Measurements from ENCODE around the gene TACR3.
A peak's percentile ranks its signal among the peaks of the same experiment; 100 is the strongest.
"Not testable (repeated sequence)": the region's sequence is repeated elsewhere in the genome, so short reads cannot be mapped to it uniquely, and the experiment has no call there.

Gene TACR3, protein sequence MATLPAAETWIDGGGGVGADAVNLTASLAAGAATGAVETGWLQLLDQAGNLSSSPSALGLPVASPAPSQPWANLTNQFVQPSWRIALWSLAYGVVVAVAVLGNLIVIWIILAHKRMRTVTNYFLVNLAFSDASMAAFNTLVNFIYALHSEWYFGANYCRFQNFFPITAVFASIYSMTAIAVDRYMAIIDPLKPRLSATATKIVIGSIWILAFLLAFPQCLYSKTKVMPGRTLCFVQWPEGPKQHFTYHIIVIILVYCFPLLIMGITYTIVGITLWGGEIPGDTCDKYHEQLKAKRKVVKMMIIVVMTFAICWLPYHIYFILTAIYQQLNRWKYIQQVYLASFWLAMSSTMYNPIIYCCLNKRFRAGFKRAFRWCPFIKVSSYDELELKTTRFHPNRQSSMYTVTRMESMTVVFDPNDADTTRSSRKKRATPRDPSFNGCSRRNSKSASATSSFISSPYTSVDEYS

GRCh38 chr4:103719830-103720207 is at the start of gene TACR3:
TACR3 (minus strand) TSS chr4:103719985; CDS start chr4:103719675, 310 bp downstream.
- DNase-seq = no peak

DNA sequence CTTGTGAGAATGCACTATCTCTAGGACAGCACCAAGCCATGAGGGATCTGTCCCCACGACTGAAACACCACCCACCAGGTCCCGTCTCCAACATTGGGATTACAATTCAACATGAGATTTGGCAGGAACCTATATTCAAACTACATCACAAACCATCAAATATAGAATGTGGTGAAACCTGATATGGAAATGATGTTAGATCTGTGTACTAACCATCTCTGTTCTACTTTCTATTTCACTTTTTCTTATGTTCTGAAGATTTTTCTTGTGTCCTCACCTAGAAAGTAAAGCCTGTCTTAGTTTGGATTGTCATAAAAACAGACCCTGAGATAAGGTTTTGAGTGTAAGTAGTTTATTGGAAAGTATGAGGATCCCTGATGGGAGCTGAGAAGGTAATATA is 37.8 kb upstream of the TACR3 start:
- no peak for DNase-seq

- DNase-seq = no peak
These were observed 37.0 kb upstream of the TACR3 start for GRCh38 chr4:103756741-103757140.

GRCh38 chr4:103754844-103755243 is 35.1 kb upstream of the TACR3 start:
- no peak for DNase-seq

- DNase-seq = no peak
These were observed 34.3 kb upstream of the TACR3 start for GRCh38 chr4:103753868-103754653.

GRCh38 chr4:103723150-103723549 is 3.4 kb upstream of the TACR3 start:
- DNase-seq = not testable (repeated sequence)

GRCh38 chr4:103721251-103721650 is 1.5 kb upstream of the TACR3 start:
- DNase-seq = no peak

DNA sequence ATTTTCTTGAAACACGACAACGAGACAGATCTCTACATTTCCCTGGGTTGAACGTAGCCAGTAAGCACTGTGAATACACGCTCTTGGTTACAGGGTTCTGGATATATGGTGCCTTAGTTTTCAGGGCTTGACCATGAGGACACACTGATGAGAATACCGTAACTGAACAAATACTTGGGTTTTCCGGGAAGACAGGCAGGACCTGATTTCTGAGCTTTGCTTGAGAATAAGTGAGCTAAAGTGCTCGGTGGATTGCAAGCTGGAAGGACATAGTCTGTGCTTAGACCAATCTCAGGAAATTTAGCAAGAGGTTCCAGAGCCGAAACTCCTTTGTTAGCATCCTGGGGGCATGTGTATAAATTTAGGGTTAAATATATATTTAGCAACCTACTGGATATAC is 876 bp upstream of the TACR3 start:
- DNase-seq = no peak

DNA sequence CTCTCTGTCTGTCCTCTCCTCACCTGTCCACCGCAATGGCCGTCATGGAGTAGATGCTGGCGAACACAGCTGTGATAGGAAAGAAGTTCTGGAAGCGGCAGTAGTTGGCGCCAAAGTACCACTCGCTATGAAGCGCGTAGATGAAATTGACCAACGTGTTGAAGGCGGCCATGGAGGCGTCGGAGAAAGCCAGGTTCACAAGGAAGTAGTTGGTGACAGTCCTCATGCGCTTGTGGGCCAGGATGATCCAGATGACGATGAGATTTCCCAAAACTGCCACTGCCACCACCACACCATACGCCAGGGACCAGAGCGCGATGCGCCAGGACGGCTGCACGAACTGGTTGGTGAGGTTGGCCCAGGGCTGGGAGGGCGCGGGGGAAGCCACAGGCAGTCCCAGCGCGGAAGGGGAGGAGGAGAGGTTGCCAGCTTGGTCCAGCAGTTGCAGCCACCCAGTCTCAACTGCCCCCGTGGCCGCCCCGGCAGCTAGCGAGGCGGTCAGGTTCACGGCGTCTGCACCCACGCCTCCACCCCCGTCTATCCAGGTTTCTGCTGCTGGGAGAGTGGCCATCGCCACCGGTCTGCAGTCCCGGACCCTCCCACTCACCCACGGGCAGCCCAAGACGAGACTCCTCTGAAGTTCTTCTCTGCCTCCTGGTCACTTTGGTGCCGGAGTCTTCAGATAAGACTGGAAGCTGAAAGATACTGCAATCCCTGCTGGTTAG is 518 bp downstream of the TACR3 start:
- no peak for DNase-seq

GRCh38 chr4:103692615-103693014 is 27.2 kb downstream of the TACR3 start:
- no peak for DNase-seq

DNA sequence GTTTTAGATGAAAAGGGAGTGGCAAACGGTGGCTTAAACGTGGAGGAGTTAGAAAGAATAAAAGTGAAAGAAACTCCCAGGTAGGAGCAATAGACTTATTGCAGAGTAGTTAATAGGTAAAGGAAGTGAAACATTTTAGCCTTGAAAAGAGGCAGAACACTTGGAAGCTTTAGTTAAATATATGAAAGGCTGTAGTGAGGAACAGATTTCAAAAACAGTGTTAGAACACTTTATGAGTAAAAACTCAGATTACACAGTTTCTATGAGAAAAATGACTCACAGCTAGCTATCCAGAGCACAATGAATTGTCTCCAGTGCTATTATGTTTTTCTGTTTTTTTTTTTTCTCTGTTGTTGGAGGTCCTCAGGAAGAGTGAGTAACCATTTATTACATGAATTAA is 45.8 kb downstream of the TACR3 start:
- no peak for DNase-seq

GRCh38 chr4:103666764-103667163 is 53.0 kb downstream of the TACR3 start:
- not testable (repeated sequence) for DNase-seq

GRCh38 chr4:103664436-103665075 is 55.2 kb downstream of the TACR3 start:
- DNase-seq = no peak

DNA sequence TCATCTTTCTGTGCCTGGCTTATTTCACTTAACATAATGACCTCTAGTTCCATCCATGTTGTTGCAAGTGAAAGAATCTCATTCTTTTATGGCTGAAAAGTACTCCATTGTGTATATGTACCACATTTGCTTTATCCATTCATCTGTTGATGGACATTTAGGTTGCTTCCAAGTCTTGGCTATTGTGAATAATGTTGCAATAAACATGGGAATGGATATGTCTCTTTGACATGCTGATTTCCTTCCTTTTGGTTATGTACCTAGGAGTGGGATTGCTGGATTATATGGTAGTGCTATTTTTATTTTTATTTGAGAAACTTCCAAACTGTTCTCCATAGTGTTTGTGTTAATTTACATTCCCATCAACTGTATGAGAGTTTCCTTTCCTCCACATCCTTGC is 71.2 kb downstream of the TACR3 start:
- DNase-seq = no peak

GRCh38 chr4:103645991-103646390 is 73.8 kb downstream of the TACR3 start:
- no peak for DNase-seq

GRCh38 chr4:103634236-103634635 is 85.5 kb downstream of the TACR3 start:
- DNase-seq = peak; percentile 1

- no peak for DNase-seq
These were observed 93.5 kb downstream of the TACR3 start for GRCh38 chr4:103626296-103626695.

- no peak for DNase-seq
These were observed 127.9 kb downstream of the TACR3 start for GRCh38 chr4:103591841-103592240.

DNA sequence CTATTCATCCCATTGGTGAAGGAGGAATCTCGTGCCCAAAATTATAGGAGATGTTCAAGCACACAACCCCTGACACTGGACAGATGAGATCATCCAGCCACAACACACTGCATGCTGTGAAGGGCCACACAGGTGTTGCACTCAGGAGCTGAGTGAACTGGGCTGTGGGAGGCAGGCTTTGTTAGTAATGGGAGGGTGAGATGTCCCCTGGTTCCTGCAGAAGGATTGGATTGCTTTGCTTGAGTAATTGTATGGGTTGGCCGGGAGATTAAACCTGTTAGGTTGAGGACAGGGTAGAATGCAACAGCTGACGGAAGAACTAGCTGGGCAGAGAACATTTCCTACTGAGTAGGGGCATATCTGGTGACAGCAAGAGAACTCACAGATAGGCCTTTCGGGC is 152.2 kb downstream of the TACR3 start:
- DNase-seq = no peak

GRCh38 chr4:103559178-103559577 is 160.6 kb downstream of the TACR3 start:
- not testable (repeated sequence) for DNase-seq

Measured in NCI-H2081 treated with DMSO at 0.1 percent for 48 hours (cell line).